ENCODE measurements around the gene RPS3. TPM values are rescaled to one million over a fixed set of nuclear protein-coding genes. Genes with fewer than 3 reads are reported as not detected.

The RPS3 gene
- polyA plus RNA-seq, 1 donor (not counting 4 experiments of a cell fraction or from before 2014, with no cell fraction given), result 3,843 TPM

DNA sequence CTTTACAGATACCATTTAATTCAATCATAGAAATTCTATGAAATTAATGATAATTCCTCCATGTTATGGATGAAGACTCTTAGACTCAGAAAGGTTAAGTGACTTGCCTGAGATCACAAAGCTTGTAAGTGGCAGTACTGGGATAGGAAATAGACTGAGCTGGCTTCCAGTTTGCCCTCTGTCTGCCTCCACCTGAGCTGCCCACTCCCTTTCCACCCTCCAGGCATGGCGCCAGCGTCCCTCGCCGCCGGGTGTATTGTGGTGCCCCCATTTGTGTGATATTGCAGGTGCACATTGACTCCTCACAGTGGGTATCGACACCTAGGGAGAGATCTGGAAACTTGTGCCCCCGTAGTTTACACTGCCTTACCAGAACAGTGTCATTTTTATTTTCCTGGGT lies 9.4 kb upstream of the RPS3 start:
- H3K27ac ChIP-seq (ENCODE audit: control insufficient read depth, insufficient read depth, low read length), result no peak overlapping the region
- DNase-seq (ENCODE audit: low read depth, low spot score) (no peak), FAIRE-seq (no peak)
- dilution Hi-C loops (cut with MboI; ENCODE audit: extremely low pct_ligation_motif_present, low sequenced_read_pairs), result no loop called here
- no peak overlapping the region for H3K9ac ChIP-seq (ENCODE audit: control insufficient read depth, extremely low read depth, insufficient read depth, low read length)
- H3K36me3 ChIP-seq (ENCODE audit: control insufficient read depth in 2 of 2, extremely low read depth in 1 of 2, insufficient read depth in 2 of 2, low read length in 2 of 2), result no peaks in the 10 kb centered on the region
- H3K27me3 ChIP-seq (ENCODE audit: control insufficient read depth, extremely low read depth, insufficient read depth, low read length), result peaks cover 4% of the 10 kb centered on the region
- TF ChIP-seq EZH2 (IDR thresholded peaks at IDR 0.05; ENCODE audit: low read length), result no peak
- TF ChIP-seq, protein P1, sequence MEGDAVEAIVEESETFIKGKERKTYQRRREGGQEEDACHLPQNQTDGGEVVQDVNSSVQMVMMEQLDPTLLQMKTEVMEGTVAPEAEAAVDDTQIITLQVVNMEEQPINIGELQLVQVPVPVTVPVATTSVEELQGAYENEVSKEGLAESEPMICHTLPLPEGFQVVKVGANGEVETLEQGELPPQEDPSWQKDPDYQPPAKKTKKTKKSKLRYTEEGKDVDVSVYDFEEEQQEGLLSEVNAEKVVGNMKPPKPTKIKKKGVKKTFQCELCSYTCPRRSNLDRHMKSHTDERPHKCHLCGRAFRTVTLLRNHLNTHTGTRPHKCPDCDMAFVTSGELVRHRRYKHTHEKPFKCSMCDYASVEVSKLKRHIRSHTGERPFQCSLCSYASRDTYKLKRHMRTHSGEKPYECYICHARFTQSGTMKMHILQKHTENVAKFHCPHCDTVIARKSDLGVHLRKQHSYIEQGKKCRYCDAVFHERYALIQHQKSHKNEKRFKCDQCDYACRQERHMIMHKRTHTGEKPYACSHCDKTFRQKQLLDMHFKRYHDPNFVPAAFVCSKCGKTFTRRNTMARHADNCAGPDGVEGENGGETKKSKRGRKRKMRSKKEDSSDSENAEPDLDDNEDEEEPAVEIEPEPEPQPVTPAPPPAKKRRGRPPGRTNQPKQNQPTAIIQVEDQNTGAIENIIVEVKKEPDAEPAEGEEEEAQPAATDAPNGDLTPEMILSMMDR (optimal IDR thresholded peaks at IDR 0.05 in 1 of 3, IDR thresholded peaks at IDR 0.05 in 1 of 3, conservative IDR thresholded peaks at IDR 0.05 in 1 of 3; ENCODE audit: extremely low read depth in 1 of 3, insufficient read depth in 2 of 3, low read length in 3 of 3), result no peak
- H3K4me1 ChIP-seq (ENCODE audit: control insufficient read depth, extremely low read depth, insufficient read depth, low read length), result peaks cover 7% of the 10 kb centered on the region
- no peaks in the 10 kb centered on the region for H3K79me2 ChIP-seq (ENCODE audit: control insufficient read depth, insufficient read depth, low read length)
- no peak overlapping the region for H3K4me2 ChIP-seq (ENCODE audit: control insufficient read depth, extremely low read depth, insufficient read depth, low read depth, low read length)
- no peaks in the 10 kb centered on the region for H4K20me1 ChIP-seq (ENCODE audit: control insufficient read depth, extremely low read depth, insufficient read depth, low read length)
- no peaks in the 10 kb centered on the region for H3K9me1 ChIP-seq (ENCODE audit: control insufficient read depth, extremely low read depth, insufficient read depth, low read length)
- H2AFZ ChIP-seq (ENCODE audit: control insufficient read depth, low read length), result no peak overlapping the region
- no peak overlapping the region for H3K4me3 ChIP-seq (ENCODE audit: control insufficient read depth in 2 of 3, extremely low read depth in 1 of 3, insufficient read depth in 2 of 3, low read depth in 1 of 3, low read length in 3 of 3)
- no peaks in the 10 kb centered on the region for H3K9me3 ChIP-seq (ENCODE audit: control insufficient read depth, low read depth, low read length)

DNA sequence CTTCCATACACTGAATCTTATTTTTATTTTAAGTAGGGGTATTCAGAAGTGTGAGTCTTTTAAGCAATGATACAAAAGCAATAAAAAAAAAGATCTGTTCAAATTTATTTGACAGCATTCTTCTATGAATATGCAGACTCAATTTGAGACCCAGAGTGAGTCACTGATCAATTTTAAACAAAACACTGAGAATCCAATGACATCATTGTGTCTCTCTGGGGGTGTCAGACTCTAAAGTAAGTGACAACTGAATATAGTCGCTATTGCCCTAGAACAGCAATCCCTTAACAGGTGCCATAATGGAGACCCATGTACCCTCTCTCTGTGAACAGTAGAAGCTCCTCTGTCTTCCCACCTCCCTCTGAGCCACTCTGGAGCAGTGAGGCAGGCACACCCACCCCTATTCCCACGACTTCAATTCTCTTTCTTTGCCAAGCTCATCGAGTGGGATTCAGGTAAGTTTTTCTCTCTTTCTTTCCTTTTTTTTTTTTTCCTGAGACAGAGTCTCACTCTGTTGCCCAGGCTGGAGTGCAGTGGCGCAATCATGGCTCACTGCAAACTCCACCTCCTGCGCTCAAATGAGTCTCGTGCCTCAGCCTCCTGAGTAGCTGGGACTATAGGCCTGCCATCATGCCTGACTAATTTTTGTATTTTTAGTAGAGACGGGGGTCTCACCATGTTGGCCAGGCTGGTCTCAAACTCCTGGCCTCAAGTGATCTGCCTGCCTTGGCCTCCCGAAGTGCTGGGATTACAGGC lies 5.1 kb upstream of the RPS3 start:
- Histone ChIP-seq H2AFZ (ENCODE audit: control insufficient read depth, low read length) (no peak overlapping the region), H3K27me3 (ENCODE audit: control insufficient read depth, extremely low read depth, insufficient read depth, low read length) (peaks cover 4% of the 10 kb centered on the region), H4K20me1 (ENCODE audit: control insufficient read depth, extremely low read depth, insufficient read depth, low read length) (no peaks in the 10 kb centered on the region), H3K4me3 (ENCODE audit: control insufficient read depth in 2 of 3, extremely low read depth in 1 of 3, insufficient read depth in 2 of 3, low read depth in 1 of 3, low read length in 3 of 3) (no peak overlapping the region), H3K79me2 (ENCODE audit: control insufficient read depth, insufficient read depth, low read length) (no peaks in the 10 kb centered on the region), H3K4me2 (ENCODE audit: control insufficient read depth, extremely low read depth, insufficient read depth, low read depth, low read length) (no peak overlapping the region), H3K9me3 (ENCODE audit: control insufficient read depth, low read depth, low read length) (no peaks in the 10 kb centered on the region), H3K9me1 (ENCODE audit: control insufficient read depth, extremely low read depth, insufficient read depth, low read length) (no peaks in the 10 kb centered on the region), H3K4me1 (ENCODE audit: control insufficient read depth, extremely low read depth, insufficient read depth, low read length) (no peaks in the 10 kb centered on the region), H3K9ac (ENCODE audit: control insufficient read depth, extremely low read depth, insufficient read depth, low read length) (no peak overlapping the region), H3K36me3 (ENCODE audit: control insufficient read depth in 2 of 2, extremely low read depth in 1 of 2, insufficient read depth in 2 of 2, low read length in 2 of 2) (no peaks in the 10 kb centered on the region), H3K27ac (ENCODE audit: control insufficient read depth, insufficient read depth, low read length) (no peak overlapping the region)
- dilution Hi-C loops (cut with MboI; ENCODE audit: extremely low pct_ligation_motif_present, low sequenced_read_pairs), result no loop called here
- TF ChIP-seq EZH2 (IDR thresholded peaks at IDR 0.05; ENCODE audit: low read length), result no peak
- TF ChIP-seq, protein P1 (optimal IDR thresholded peaks at IDR 0.05 in 1 of 3, IDR thresholded peaks at IDR 0.05 in 1 of 3, conservative IDR thresholded peaks at IDR 0.05 in 1 of 3; ENCODE audit: extremely low read depth in 1 of 3, insufficient read depth in 2 of 3, low read length in 3 of 3), result no peak
- no peak for DNase-seq (ENCODE audit: low read depth, low spot score)
- no peak for FAIRE-seq
